GM19025 (cell line): Measurements from ENCODE around the gene F10.

Source experiments
- ATAC-seq: cut with Tn5 transposase; IDR thresholded peaks from one replicate; pipeline ENCODE4 v1.9.1; 2021; ENCODE audit warnings: mild to moderate bottlenecking, low read depth, moderate library complexity; ENCODE audit not compliant: unreplicated experiment

The F10 gene

DNA sequence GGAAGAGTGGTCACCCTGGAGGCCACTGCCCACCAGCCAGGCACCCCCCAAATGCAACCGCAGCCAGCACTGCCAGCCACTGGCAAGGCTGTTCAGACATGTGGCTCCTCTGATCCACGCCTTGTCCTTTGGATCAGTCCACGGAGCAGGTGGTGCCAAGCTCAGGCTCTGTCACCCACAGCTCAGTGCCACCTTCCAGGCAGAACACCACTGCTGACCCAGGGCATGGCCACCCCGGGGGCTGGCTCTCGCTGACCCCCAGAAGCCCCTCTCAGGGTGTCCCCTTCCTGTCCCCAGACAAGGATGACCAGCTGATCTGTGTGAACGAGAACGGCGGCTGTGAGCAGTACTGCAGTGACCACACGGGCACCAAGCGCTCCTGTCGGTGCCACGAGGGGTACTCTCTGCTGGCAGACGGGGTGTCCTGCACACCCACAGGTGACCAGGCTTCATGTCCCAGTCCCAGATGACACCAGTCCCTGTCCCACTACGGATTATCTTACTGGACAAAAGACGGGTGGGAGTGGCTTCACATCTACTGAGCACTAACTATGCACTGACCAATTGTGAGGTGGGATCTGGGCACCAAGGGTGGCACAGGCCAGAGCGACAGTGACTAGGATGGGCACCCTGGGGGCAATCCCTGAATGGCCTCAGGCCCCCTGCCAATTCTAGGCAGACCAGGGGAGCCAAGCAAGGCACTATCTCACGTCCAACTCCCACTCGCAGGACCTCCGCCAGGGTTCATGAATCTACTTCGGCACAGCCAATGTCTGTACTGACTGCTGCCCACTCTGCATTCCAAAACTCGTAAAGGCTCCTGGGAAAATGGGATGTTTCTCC is 7.0 kb upstream of the F10 start:
- ATAC-seq: no peak

- ATAC-seq: no peak
These were observed 6.3 kb upstream of the F10 start for GRCh38 chr13:113116206-113116800.

- ATAC-seq: no peak
These were observed 5.7 kb upstream of the F10 start for GRCh38 chr13:113116871-113117271.

GRCh38 chr13:113117335-113117872 is 5.2 kb upstream of the F10 start:
- no peak for ATAC-seq

DNA sequence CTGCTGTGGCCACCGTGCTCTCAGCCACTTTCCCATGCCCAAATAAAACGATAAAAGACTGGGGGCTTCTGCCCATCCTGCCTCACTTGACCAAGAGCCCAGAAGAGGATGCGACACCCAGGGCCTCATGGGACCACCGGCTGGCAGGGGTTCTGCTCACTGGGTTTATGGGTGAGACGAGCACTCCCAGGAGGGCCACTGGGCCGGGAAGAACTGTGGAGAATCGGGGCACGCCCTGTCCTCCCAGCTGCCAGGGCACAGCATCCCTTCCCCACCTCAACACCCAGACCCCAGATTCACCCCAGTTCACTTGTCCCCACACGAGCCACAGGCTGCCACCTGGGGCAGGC is 4.7 kb upstream of the F10 start:
- ATAC-seq: no peak

GRCh38 chr13:113118261-113119021 is 4.2 kb upstream of the F10 start:
- no peak for ATAC-seq

GRCh38 chr13:113119166-113119821 is 3.3 kb upstream of the F10 start:
- no peak for ATAC-seq

DNA sequence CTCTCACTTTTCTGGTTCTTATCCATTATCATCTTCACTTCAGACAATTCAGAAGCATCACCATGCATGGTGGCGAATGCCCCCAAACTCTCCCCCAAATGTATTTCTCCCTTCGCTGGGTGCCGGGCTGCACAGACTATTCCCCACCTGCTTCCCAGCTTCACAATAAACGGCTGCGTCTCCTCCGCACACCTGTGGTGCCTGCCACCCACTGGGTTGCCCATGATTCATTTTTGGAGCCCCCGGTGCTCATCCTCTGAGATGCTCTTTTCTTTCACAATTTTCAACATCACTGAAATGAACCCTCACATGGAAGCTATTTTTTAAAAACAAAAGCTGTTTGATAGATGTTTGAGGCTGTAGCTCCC is 2.8 kb upstream of the F10 start:
- ATAC-seq: no peak

- no peak for ATAC-seq
These were observed 2.1 kb upstream of the F10 start for GRCh38 chr13:113120300-113121182.

- ATAC-seq: no peak
These were observed 1.2 kb upstream of the F10 start for GRCh38 chr13:113121183-113121927.

DNA sequence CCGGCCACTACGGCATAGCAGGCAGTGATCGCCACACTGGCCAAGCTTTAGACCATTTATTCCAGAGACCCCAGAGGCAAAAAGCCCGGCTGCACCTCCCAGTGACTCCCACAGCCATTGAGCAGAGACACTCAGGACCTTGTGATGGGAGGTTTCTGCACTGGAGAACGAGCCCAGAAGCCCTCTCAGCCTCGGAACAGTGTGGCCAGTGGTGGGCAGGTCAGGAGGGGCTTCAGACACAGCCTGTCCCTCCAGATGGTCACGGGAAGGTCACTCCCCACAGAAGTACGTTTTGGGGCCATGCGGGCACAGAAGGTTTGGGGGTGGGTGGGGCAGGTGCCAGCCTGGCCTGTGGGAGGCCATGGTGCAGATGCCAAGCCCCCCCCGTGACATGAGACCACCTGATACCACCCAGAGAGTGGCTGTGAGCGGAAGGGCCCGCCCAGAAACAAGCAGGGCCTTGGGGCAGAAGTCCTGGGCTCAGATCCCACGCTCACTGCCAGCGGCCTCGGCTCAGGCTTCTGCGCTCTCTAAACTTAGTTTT is 599 bp upstream of the F10 start:
- no peak for ATAC-seq

GRCh38 chr13:113123226-113124201 is 915 bp downstream of the F10 start:
- ATAC-seq: no peak

GRCh38 chr13:113124211-113124970 is 1.8 kb downstream of the F10 start:
- no peak for ATAC-seq

DNA sequence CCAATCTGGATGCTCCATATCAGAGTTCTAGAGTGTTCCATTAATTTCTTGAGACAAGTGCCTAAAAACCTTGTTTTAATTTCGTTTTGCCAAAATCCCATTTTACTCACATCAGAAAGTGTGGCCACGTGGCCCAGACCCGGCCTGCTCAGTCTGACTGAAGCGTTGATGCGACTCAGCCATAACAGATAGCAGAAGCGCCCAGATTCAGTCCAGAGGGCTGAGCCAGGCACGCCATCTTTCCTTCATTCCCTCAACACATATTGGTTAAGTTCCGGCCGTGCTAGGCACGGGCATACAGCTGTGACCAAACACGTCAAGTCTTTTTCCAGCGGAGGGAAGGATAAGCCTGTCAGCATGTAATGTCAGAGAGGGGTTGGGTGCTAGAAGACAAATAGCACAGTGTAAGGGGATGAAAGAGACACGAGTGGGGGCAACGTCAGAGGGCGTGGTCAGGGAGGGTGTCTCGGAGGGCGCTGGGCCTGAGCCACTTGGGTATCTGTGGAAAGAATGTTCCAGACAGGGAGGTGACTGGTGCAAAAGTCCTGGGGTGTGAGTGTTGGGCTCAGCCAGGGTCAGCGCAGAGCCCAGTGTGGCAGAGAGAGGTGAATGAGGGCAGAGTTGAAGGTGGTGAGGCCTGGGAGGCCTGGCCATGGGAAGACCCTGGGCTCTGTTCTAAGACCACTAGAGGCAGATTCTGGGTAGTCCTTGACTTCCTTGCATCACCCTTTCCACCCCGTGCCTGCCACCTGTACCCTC is 3.1 kb downstream of the F10 start:
- ATAC-seq: no peak

- no peak for ATAC-seq
These were observed 3.9 kb downstream of the F10 start for GRCh38 chr13:113126265-113127150.
